Mucosa of stomach (tissue), 1 donor: ENCODE results near the gene ZNF98.

Experiments
- H3K27me3 ChIP-seq: one replicate; pipeline ENCODE4 v1.7.0; 2013; ENCODE audit warnings: mild to moderate bottlenecking, low read length; ENCODE audit not compliant: control insufficient read depth, insufficient read depth
- H3K36me3 ChIP-seq: one replicate; pipeline ENCODE4 v1.7.0; 2013; ENCODE audit warnings: low read length; ENCODE audit not compliant: control insufficient read depth, insufficient read depth
- H3K4me1 ChIP-seq: one replicate; pipeline ENCODE4 v1.7.0; 2013; ENCODE audit warnings: mild to moderate bottlenecking, low read length; ENCODE audit not compliant: control insufficient read depth, insufficient read depth
- H3K4me3 ChIP-seq: one replicate; pipeline ENCODE4 v1.7.0; 2013; ENCODE audit warnings: low read length
- H3K9ac ChIP-seq: one replicate; pipeline ENCODE4 v1.7.0; 2013; ENCODE audit warnings: mild to moderate bottlenecking, low read length, moderate library complexity
- H3K9me3 ChIP-seq: one replicate; pipeline ENCODE4 v1.7.0; 2013; ENCODE audit warnings: mild to moderate bottlenecking, low read length, moderate library complexity; ENCODE audit not compliant: control insufficient read depth
- donor health status: Pancreatic carcinoma.

Gene ZNF98

DNA sequence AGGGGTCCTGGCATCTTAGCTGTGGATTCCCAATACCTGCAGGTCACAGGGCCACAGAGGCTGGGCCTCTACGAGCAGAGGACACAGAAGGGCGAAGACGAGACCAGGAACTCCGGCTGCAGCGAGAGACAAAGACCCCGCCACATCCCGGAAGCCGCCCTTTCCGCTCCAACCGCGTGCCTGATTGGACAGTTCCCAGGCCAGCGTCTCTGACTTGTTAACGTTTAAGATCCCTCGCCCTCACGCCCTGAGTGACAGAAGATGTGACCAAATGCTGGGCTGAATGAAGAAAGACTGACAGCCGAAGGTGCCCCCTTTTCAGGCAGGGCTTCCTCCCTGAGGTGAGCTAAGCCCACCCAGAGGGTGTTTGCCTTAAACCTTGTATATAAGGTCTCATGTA, at the start of gene ZNF98:
Gene ZNF98 (minus strand): TSS at position 136 of the 400 bp plus-strand sequence. CDS start 122 bp downstream, at position 14.
- Histone ChIP-seq H3K9ac (no peak within 1 kb of the TSS), H3K4me3 (no peak within 1 kb of the TSS)

DNA sequence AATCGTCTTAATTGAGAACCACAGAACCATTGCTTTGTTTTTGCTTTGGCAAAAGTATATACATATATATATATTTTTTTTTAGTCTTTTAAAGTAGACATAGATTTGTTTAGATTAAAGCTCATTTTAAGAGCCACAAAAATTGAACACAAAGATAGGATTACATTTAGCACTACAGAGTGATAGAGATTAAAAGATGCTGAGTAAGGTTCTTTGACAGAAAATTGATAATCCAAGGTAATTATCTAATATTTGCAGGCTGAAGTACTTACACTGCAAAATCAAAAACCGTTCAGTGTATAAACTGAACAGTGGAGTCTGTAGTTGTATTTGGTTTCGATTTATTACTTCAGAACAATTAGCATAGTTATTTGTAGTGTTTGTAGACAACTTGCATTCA, 24.5 kb upstream of the ZNF98 start:
- Histone ChIP-seq H3K9me3 (no peaks in the 10 kb centered on the region), H3K36me3 (no peaks in the 10 kb centered on the region), H3K9ac (no peak overlapping the region), H3K27me3 (no peaks in the 10 kb centered on the region), H3K4me1 (no peaks in the 10 kb centered on the region), H3K4me3 (no peak overlapping the region)

More for the DNA sequence above, at the start of gene ZNF98:
- Histone ChIP-seq H3K27me3 (no peaks in the 10 kb centered on the region), H3K36me3 (no peaks in the 10 kb centered on the region), H3K9me3 (no peaks in the 10 kb centered on the region), H3K4me1 (no peaks in the 10 kb centered on the region)

DNA sequence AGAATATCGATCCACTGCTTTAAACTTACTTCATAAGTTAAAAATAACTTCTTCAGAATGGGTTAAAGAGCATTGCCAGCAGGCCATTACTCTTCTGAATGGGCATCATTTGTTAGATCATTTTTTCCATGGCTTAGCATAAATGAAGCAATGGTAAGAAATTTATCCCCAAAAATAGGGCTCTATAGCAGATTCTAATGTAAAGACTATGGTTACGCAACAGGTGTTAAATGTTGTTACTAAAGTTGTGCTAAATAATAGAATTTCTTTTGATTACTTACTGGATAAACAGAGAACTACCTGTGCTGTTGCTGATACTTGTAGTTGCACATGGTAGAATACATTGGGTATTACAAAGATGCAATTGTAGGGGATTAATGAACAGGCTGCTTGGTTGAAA, 15.9 kb upstream of the ZNF98 start:
- Histone ChIP-seq H3K36me3 (no peaks in the 10 kb centered on the region), H3K9ac (no peak overlapping the region), H3K9me3 (no peaks in the 10 kb centered on the region), H3K27me3 (no peaks in the 10 kb centered on the region), H3K4me3 (no peak overlapping the region), H3K4me1 (no peaks in the 10 kb centered on the region)

DNA sequence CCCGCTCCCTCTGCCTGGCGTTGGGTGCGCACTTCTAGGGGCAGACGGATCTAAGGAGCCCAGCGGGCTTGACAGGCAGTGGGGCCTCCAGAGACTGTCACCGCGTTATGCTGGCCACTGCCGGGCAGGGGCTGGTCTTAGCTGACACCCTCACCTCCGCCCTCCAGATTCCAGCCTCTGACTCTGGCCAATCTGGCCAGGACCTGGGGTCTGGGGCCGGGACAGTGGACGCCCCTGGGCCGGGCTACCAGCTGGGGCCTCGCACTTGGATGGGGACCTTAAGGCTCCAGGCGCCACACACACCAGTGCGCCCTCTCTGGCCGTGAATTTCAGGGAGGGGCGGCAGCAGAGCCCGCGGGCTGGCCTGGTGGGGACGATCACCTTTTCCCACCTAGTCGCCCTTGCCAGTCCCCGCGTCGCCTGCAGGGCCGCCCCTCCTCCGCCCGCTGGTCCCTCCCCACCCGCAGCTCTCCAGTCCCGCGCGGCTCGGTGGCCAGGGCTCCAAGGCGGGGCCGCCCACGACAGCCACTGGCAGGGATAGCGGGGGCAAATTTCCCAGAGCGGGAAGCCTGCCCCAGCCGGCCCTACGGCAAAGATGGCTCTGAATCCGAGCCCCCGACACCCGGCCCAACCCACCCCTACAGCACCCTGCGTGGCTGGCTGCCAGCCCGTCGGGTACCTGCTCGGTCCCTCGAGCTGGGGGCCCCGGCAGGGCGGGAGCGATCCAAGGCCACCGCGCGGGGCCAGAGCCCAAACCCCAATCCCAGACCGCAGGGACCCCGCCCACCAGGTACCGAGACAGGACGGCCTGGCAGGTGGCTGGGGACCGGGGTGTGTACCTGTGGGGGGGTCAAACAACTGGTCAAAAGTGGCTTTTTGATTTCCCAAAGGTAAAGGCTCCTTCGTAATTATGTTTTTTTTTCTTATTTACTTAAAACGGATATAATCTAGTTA, 6.1 kb upstream of the ZNF98 start:
- H3K36me3 ChIP-seq: no peaks in the 10 kb centered on the region
- no peak overlapping the region for H3K9ac ChIP-seq
- no peaks in the 10 kb centered on the region for H3K9me3 ChIP-seq
- no peaks in the 10 kb centered on the region for H3K4me1 ChIP-seq
- no peak overlapping the region for H3K4me3 ChIP-seq
- H3K27me3 ChIP-seq: no peaks in the 10 kb centered on the region

DNA sequence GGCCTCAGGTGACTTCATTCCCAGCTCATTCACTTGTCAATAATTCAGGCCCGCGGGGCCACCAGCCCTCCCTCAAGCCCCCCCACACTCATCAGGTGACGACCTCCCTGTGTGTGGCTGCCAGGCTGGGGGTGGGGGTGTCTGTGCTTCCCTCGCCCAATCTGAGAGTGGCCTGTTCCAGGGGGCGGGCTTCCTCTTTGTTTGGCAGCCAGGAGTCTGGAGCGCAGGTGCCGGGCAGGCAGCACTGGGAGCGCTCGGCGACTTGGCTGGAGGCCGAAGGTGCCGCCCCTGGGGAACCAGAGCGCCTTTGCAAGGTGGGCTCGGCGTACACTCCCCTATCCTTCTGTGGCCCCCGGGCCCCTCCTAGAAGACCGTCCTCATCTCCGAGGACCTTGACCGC, 5.4 kb upstream of the ZNF98 start:
- H3K9ac ChIP-seq: no peak overlapping the region
- no peaks in the 10 kb centered on the region for H3K36me3 ChIP-seq
- no peak overlapping the region for H3K4me3 ChIP-seq
- no peaks in the 10 kb centered on the region for H3K4me1 ChIP-seq
- no peaks in the 10 kb centered on the region for H3K9me3 ChIP-seq
- H3K27me3 ChIP-seq: no peaks in the 10 kb centered on the region

DNA sequence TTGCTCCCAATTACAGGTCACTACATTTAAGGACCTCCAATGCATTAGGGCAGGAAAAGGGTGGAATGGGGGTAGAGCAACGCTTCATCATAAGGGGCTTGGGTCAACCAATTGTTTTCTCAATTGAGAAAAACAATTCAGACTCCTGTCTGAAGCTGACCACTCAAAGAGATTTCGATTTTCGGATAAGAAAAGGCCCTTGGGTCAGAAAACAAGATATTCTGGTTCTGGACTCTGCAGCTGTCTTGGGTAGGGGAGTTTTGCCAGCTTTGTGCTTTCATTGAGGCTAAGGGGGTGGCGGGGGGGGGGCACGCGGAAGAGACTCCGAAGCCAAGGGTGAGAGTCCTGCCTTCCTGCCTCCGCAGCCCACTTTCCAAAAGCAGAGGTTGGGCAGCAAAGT, 4.8 kb upstream of the ZNF98 start:
- Histone ChIP-seq H3K27me3 (no peaks in the 10 kb centered on the region), H3K4me3 (no peak overlapping the region), H3K9ac (no peak overlapping the region), H3K36me3 (no peaks in the 10 kb centered on the region), H3K9me3 (no peaks in the 10 kb centered on the region), H3K4me1 (no peaks in the 10 kb centered on the region)

DNA sequence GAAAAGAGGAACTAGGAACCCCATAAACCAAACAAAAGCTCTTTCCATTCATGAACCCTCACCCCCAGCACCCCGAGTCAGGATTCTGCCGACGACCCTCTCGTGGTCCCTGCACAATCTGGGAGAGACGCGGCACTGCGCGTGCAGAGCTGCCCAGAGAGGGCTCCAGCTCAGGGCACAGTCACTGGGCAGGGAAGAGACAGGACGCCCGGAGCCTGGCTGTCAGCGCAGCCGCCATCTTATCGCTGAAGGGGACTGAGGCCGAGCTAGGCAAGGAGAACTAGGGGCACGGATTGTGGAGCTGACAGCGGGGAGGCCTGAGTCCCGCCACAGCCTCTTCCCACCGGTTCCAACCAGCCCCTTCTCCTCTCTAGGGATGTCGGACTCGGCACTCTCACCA, 349 bp downstream of the ZNF98 start:
- Histone ChIP-seq H3K4me1 (no peaks in the 10 kb centered on the region), H3K4me3 (no peak overlapping the region), H3K36me3 (no peaks in the 10 kb centered on the region), H3K9me3 (no peaks in the 10 kb centered on the region), H3K27me3 (no peaks in the 10 kb centered on the region), H3K9ac (no peak overlapping the region)

DNA sequence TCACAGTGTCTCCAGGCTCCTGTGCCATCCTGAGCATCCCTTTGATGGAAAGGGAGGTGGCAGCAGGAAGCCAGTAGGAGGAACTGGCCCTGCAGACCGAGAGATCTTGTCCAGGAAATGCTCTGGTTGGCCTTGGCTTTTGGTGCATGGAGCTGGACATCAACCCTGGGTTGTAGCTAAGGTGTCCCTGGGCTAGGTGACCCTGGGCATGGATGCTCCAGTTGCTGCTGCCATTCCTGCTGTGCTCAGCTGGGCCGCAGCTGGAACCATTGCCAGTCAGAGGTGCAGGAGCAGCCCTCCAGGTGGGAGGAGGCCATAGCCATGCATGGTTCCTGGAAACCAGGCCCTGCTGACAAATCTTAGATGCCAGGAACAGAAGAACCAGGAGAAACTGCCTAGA, 67.5 kb downstream of the ZNF98 start:
- Histone ChIP-seq H3K36me3 (no peaks in the 10 kb centered on the region), H3K4me3 (no peak overlapping the region), H3K4me1 (no peaks in the 10 kb centered on the region), H3K9ac (no peak overlapping the region), H3K27me3 (no peaks in the 10 kb centered on the region), H3K9me3 (no peaks in the 10 kb centered on the region)
